RWPE2 (cell line): ENCODE results near the gene MPI.
"Not testable (repeated sequence)": the region's sequence is repeated elsewhere in the genome, so short reads cannot be mapped to it uniquely, and the experiment has no call there.

Experiments
- ATAC-seq: fragments of 200-7000 bp; cut with Tn5 transposase; 3 replicates; pipeline ENCODE4 v1.9.1; 2021; ENCODE audit warnings: low read depth
- DNase-seq: peaks from one replicate; pipeline ENCODE4 v3.0.0-alpha.2; 2020; ENCODE audit warnings: low spot score
- H3K27ac ChIP-seq: fragments of 450-650 bp; 2 replicates; pipeline ENCODE4 v1.5.1; 2017; ENCODE audit warnings: mild to moderate bottlenecking; ENCODE audit not compliant: poor library complexity, severe bottlenecking
- H3K27me3 ChIP-seq: fragments of 250-450 bp; sonication (Bioruptor Pico); 2 replicates; pipeline ENCODE4 v1.5.1; 2021; ENCODE audit warnings: mild to moderate bottlenecking, moderate library complexity; ENCODE audit not compliant: insufficient read depth, poor library complexity, severe bottlenecking
- H3K36me3 ChIP-seq: fragments of 250-450 bp; sonication (Bioruptor Pico); 2 replicates; pipeline ENCODE4 v1.5.1; 2020; ENCODE audit warnings: low read depth, mild to moderate bottlenecking, moderate library complexity
- H3K4me1 ChIP-seq: fragments of 250-450 bp; sonication (Bioruptor Pico); 2 replicates; pipeline ENCODE4 v1.5.1; 2021; ENCODE audit warnings: mild to moderate bottlenecking, moderate library complexity; ENCODE audit not compliant: insufficient read depth, poor library complexity, severe bottlenecking
- H3K4me3 ChIP-seq: fragments of 250-450 bp; sonication (Bioruptor Pico); 2 replicates; pipeline ENCODE4 v1.5.1; 2021; ENCODE audit warnings: mild to moderate bottlenecking, moderate library complexity; ENCODE audit not compliant: severe bottlenecking
- H3K9me3 ChIP-seq: fragments of 250-450 bp; sonication (Bioruptor Pico); 2 replicates; pipeline ENCODE4 v1.5.1; 2021; ENCODE audit warnings: mild to moderate bottlenecking, moderate library complexity; ENCODE audit not compliant: severe bottlenecking
- TF ChIP-seq, protein P1 (sequence below): fragments of 450-650 bp; IDR thresholded peaks from one replicate; pipeline ENCODE4 v1.5.1; 2017; ENCODE audit warnings: mild to moderate bottlenecking, moderate library complexity; ENCODE audit not compliant: poor library complexity, severe bottlenecking

Gene MPI

DNA sequence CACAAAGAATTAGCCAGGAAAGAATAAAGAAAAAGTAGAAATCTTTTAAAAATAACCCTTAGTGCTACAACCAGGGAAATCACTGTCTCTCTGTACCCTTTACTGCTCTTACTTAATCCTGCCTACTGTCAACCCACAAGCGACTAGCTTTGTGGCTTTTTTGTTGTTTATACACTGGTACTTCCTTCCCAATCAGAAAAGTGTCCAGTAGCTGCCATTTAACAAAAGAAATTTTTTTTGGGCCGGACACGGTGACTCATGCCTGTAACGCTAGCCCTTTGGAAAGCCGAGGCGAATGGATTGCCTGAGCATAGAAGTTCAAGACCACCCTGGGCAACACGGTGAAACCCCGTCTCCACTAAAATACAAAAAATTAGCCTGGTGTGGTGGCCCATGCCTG, 30.6 kb downstream of the MPI start:
- DNase-seq (no peak), ATAC-seq (no peak)
- Histone ChIP-seq H3K27me3 (no peaks in the 10 kb centered on the region), H3K9me3 (no peaks in the 10 kb centered on the region), H3K4me3 (no peak overlapping the region), H3K27ac (no peak overlapping the region), H3K36me3 (peaks cover 94% of the 10 kb centered on the region), H3K4me1 (no peaks in the 10 kb centered on the region)
- TF ChIP-seq, protein P1, sequence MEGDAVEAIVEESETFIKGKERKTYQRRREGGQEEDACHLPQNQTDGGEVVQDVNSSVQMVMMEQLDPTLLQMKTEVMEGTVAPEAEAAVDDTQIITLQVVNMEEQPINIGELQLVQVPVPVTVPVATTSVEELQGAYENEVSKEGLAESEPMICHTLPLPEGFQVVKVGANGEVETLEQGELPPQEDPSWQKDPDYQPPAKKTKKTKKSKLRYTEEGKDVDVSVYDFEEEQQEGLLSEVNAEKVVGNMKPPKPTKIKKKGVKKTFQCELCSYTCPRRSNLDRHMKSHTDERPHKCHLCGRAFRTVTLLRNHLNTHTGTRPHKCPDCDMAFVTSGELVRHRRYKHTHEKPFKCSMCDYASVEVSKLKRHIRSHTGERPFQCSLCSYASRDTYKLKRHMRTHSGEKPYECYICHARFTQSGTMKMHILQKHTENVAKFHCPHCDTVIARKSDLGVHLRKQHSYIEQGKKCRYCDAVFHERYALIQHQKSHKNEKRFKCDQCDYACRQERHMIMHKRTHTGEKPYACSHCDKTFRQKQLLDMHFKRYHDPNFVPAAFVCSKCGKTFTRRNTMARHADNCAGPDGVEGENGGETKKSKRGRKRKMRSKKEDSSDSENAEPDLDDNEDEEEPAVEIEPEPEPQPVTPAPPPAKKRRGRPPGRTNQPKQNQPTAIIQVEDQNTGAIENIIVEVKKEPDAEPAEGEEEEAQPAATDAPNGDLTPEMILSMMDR = no peak

DNA sequence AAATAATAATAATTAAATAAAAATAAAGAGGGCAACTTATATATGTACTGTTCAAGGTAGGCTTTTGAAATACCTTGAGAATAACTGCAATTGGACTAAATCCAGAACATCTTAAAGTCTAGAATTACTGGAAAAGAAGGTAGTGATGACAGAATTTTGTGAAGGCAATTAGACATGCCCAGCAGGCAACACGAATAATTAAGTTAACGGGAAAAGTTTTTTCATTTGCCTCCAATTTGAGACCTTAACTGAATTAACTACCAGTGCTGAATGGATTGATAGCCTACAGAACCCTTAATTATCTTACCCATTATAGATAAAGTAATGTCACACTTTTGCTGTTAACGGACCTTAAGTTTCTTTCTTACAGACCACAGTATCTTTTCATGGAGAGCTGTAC, 34.7 kb downstream of the MPI start:
- Histone ChIP-seq H3K36me3 (peaks cover 96% of the 10 kb centered on the region), H3K4me3 (no peak overlapping the region), H3K9me3 (no peaks in the 10 kb centered on the region), H3K27me3 (no peaks in the 10 kb centered on the region), H3K27ac (no peak overlapping the region), H3K4me1 (no peaks in the 10 kb centered on the region)
- TF ChIP-seq, protein P1 = no peak
- DNase-seq (no peak), ATAC-seq (no peak)

DNA sequence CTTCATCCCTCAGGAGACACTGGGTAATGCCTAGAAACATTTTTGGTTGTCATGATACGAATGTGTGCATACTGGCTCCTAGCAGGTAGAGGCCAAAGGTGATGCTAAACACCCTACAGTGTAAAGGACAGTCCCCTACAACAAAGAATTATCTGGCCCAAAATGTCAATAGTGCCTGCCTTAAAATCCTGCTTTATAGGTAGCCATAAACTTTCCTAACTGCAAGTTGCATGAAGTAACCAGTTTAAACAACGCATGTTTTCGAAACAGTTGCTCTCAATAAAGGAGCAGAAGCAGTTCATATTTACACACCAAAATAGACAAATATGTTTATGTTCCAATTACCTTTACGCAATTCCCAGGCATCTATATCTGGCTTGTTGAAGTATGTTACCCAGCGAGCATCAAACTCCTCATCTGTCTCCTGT, 38.9 kb downstream of the MPI start:
- TF ChIP-seq, protein P1 = no peak
- H3K4me3 ChIP-seq = no peak overlapping the region
- H3K9me3 ChIP-seq = no peaks in the 10 kb centered on the region
- no peaks in the 10 kb centered on the region for H3K4me1 ChIP-seq
- DNase-seq (no peak), ATAC-seq (no peak)
- peaks cover 94% of the 10 kb centered on the region for H3K36me3 ChIP-seq
- H3K27ac ChIP-seq = no peak overlapping the region
- no peaks in the 10 kb centered on the region for H3K27me3 ChIP-seq

DNA sequence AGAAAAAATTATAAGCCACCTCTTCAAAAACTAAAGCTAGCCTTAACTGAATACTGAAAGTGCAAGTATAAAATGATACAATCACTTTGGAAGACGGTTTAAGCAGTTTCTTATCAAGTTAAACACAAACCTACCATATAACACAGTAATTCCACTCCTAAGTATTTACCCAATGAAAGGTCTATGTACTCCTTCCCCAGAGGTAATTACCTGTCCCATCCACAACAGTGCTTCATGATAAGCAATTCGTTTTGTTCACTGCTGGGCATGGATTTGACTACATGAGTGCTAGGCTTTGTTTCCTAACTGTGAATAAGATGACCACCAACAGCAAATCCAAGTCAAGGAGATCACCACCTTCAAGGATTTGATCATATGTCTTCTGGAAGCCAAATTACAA, 43.7 kb downstream of the MPI start:
- Histone ChIP-seq H3K4me1 (peaks cover 4% of the 10 kb centered on the region), H3K9me3 (no peaks in the 10 kb centered on the region), H3K27ac (no peak overlapping the region), H3K36me3 (peaks cover 68% of the 10 kb centered on the region), H3K4me3 (no peak overlapping the region), H3K27me3 (no peaks in the 10 kb centered on the region)
- TF ChIP-seq, protein P1 = no peak
- ATAC-seq = no peak
- DNase-seq = no peak

DNA sequence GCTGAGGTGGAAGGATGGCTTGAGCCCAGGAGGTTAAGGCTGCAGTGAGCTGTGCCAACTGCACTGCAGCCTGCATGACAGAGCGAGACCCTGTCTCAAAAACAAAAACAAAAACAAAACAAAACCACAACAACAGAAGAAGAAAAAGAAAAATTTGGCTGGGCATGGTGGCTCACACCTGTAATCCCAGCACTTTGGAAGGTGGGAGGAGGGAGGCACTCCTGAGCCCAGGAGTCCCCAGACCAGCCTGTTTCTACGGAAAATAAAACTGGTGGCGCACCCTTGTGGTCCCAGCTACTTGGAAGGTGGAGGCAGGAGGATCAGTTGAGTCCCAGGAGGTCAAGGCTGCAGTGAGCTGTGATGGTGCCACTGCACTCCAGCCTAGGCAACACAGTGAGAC, 45.4 kb downstream of the MPI start:
- H3K27ac ChIP-seq, H3K4me3 ChIP-seq, ATAC-seq, DNase-seq, H3K9me3 ChIP-seq, H3K4me1 ChIP-seq, H3K27me3 ChIP-seq: not testable (repeated sequence)
- peaks cover 51% of the 10 kb centered on the region for H3K36me3 ChIP-seq
- TF ChIP-seq, protein P1 = peak; percentile 35
